ENCODE measurements around the gene ATP2C2.

ATP2C2 gene

GRCh38 chr16:84373907-84374489, 5.7 kb downstream of the ATP2C2 start:
- no peak for DNase-seq (ENCODE audit: low read depth)
- TF ChIP-seq CTCF (IDR thresholded peaks at IDR 0.05; ENCODE audit: low read depth, low read length): no peak
- TF ChIP-seq MAX (IDR thresholded peaks at IDR 0.05; ENCODE audit: low read depth, low read length): no peak
- no peak for TF ChIP-seq POLR2A (IDR thresholded peaks at IDR 0.05; ENCODE audit: extremely low read depth, insufficient read length)
- TF ChIP-seq MYC (IDR thresholded peaks at IDR 0.05; ENCODE audit: low read depth, low read length): no peak
- H3K4me3 ChIP-seq (ENCODE audit: low read depth, low read length): no peak overlapping the region

GRCh38 chr16:84378099-84378498, 9.8 kb downstream of the ATP2C2 start:
- no peak for DNase-seq (ENCODE audit: low read depth)
- no peak for TF ChIP-seq MYC (IDR thresholded peaks at IDR 0.05; ENCODE audit: low read depth, low read length)
- TF ChIP-seq CTCF (IDR thresholded peaks at IDR 0.05; ENCODE audit: low read depth, low read length): no peak
- no peak for TF ChIP-seq MAX (IDR thresholded peaks at IDR 0.05; ENCODE audit: low read depth, low read length)
- no peak for TF ChIP-seq POLR2A (IDR thresholded peaks at IDR 0.05; ENCODE audit: extremely low read depth, insufficient read length)
- H3K4me3 ChIP-seq (ENCODE audit: low read depth, low read length): no peak overlapping the region

GRCh38 chr16:84378567-84378966, 10.2 kb downstream of the ATP2C2 start:
- no peak for DNase-seq (ENCODE audit: low read depth)
- TF ChIP-seq MAX (IDR thresholded peaks at IDR 0.05; ENCODE audit: low read depth, low read length): no peak
- no peak for TF ChIP-seq CTCF (IDR thresholded peaks at IDR 0.05; ENCODE audit: low read depth, low read length)
- TF ChIP-seq POLR2A (IDR thresholded peaks at IDR 0.05; ENCODE audit: extremely low read depth, insufficient read length): no peak
- TF ChIP-seq MYC (IDR thresholded peaks at IDR 0.05; ENCODE audit: low read depth, low read length): no peak

GRCh38 chr16:84379008-84379708, 10.8 kb downstream of the ATP2C2 start:
- no peak for DNase-seq (ENCODE audit: low read depth)
- no peak overlapping the region for H3K4me3 ChIP-seq (ENCODE audit: low read depth, low read length)
- TF ChIP-seq POLR2A (IDR thresholded peaks at IDR 0.05; ENCODE audit: extremely low read depth, insufficient read length) (no peak), MAX (IDR thresholded peaks at IDR 0.05; ENCODE audit: low read depth, low read length) (no peak), CTCF (IDR thresholded peaks at IDR 0.05; ENCODE audit: low read depth, low read length) (no peak)

More at GRCh38 chr16:84378567-84378966, 10.2 kb downstream of the ATP2C2 start:
- H3K4me3 ChIP-seq (ENCODE audit: low read depth, low read length): no peak overlapping the region

GRCh38 chr16:84379709-84380362, 11.5 kb downstream of the ATP2C2 start:
- TF ChIP-seq CTCF (IDR thresholded peaks at IDR 0.05; ENCODE audit: low read depth, low read length) (no peak), POLR2A (IDR thresholded peaks at IDR 0.05; ENCODE audit: extremely low read depth, insufficient read length) (no peak), MYC (IDR thresholded peaks at IDR 0.05; ENCODE audit: low read depth, low read length) (no peak), MAX (IDR thresholded peaks at IDR 0.05; ENCODE audit: low read depth, low read length) (no peak)
- DNase-seq (ENCODE audit: low read depth): no peak
- H3K4me3 ChIP-seq (ENCODE audit: low read depth, low read length): no peak overlapping the region
